Gastrocnemius medialis (tissue), 4 donors: ENCODE data around the gene OGFOD2.

Source experiments
- POLR2A ChIP-seq, 2 donors: fragments of 450-650 bp; IDR thresholded peaks; one replicate each; pipeline ENCODE4 v1.6.1; 2017; ENCODE audit warnings: antibody characterized with exemption in 2 of 2, mild to moderate bottlenecking in 2 of 2, moderate library complexity in 2 of 2
- TF ChIP-seq, protein P1 (sequence below), 5 experiments: fragments of 450-650 bp in 3 of 5; fragments of 200-600 bp in 2 of 5; sonication (generic) in 2 of 5; IDR thresholded peaks in 4 of 5; conservative IDR thresholded peaks in 1 of 5; 1 replicate in 4 of 5; 2 replicates in 1 of 5; pipeline ENCODE4 v1.5.1; 2016 to 2019; ENCODE audit warnings: antibody characterized with exemption in 5 of 5, mild to moderate bottlenecking in 3 of 5, moderate library complexity in 3 of 5

DNA sequence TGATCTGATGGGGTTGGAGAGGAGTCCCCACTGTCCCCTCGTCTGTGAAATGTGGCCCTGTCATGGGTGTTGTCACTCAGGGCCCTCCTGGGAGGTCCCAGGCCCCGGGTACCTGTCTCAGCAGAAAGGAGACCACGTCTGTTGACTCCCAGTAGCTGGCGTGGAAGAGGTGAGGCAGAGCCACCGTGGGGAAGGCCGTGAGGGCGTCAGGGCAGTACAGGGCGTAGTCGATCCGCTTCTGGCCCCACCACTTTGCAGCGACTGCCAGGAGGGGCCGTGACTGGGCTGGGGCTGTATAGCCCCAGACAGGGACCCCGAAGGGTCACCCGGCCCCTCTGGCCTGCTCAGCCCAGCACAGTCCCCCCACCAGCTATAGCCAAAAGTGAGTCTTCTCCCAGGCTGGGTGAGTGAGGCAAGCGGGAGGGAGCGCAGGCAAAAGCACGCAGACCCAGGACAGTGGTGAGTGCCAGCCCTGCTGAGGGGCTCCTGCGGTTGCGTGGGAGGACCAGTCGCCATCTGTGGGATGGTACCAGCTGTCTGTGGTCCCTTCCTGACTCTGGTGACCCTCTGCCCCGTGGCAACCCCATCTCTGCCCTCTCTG, 13.7 kb downstream of the OGFOD2 start:
- TF ChIP-seq, protein P1, sequence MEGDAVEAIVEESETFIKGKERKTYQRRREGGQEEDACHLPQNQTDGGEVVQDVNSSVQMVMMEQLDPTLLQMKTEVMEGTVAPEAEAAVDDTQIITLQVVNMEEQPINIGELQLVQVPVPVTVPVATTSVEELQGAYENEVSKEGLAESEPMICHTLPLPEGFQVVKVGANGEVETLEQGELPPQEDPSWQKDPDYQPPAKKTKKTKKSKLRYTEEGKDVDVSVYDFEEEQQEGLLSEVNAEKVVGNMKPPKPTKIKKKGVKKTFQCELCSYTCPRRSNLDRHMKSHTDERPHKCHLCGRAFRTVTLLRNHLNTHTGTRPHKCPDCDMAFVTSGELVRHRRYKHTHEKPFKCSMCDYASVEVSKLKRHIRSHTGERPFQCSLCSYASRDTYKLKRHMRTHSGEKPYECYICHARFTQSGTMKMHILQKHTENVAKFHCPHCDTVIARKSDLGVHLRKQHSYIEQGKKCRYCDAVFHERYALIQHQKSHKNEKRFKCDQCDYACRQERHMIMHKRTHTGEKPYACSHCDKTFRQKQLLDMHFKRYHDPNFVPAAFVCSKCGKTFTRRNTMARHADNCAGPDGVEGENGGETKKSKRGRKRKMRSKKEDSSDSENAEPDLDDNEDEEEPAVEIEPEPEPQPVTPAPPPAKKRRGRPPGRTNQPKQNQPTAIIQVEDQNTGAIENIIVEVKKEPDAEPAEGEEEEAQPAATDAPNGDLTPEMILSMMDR (IDR thresholded peaks at IDR 0.05 in 4 of 5, conservative IDR thresholded peaks at IDR 0.05 in 1 of 5), result no peak
- no peak for TF ChIP-seq POLR2A (IDR thresholded peaks at IDR 0.05)
